Measurements from ENCODE around the gene LZTR1.

GRCh38 chr22:21032868-21033688 lies 51.0 kb downstream of the LZTR1 start:
- no peak for TF ChIP-seq CTCF (IDR thresholded peaks at IDR 0.05 in 8 of 11, conservative IDR thresholded peaks at IDR 0.05 in 3 of 11)
- TF ChIP-seq POLR2A (IDR thresholded peaks at IDR 0.05): no peak
- no peak for TF ChIP-seq POLR2AphosphoS5 (IDR thresholded peaks at IDR 0.05)

Measured in spleen (tissue), 7 donors.